Stimulated activated CD4-positive, alpha-beta T cell treated with anti-CD3 and anti-CD28 coated beads, Interleukin-2, amount 100 ng/mL, for 48 hours (primary cell): ENCODE measurements around the gene DIDO1.

ENCODE experiments used
- DNase-seq, 2 donors: peaks; one replicate each; pipeline ENCODE4 v3.0.0-alpha.2; 2020

DIDO1 gene

GRCh38 chr20:62846166-62846890 is 80.0 kb downstream of the DIDO1 start:
- no peak for DNase-seq

GRCh38 chr20:62845416-62846160 is 80.7 kb downstream of the DIDO1 start:
- no peak for DNase-seq

- DNase-seq = no peak
Measured at GRCh38 chr20:62844182-62844581, 82.1 kb downstream of the DIDO1 start.

GRCh38 chr20:62843656-62844055 is 82.6 kb downstream of the DIDO1 start:
- no peak for DNase-seq

GRCh38 chr20:62841705-62842212 is 84.5 kb downstream of the DIDO1 start:
- no peak for DNase-seq

GRCh38 chr20:62840244-62841197 is 85.8 kb downstream of the DIDO1 start:
- no peak for DNase-seq

- DNase-seq = no peak
Measured at GRCh38 chr20:62839816-62840215, 86.5 kb downstream of the DIDO1 start.

GRCh38 chr20:62839261-62839660 is 87.0 kb downstream of the DIDO1 start:
- DNase-seq = no peak

- DNase-seq = no peak
Measured at GRCh38 chr20:62838128-62838891, 88.0 kb downstream of the DIDO1 start.

- DNase-seq = no peak
Measured at GRCh38 chr20:62837790-62838127, 88.5 kb downstream of the DIDO1 start.

- no peak for DNase-seq
Measured at GRCh38 chr20:62836967-62837490, 89.3 kb downstream of the DIDO1 start.

- no peak for DNase-seq
Measured at GRCh38 chr20:62835931-62836861, 90.1 kb downstream of the DIDO1 start.

GRCh38 chr20:62834967-62835730 is 91.2 kb downstream of the DIDO1 start:
- DNase-seq = no peak

- DNase-seq = no peak
Measured at GRCh38 chr20:62832951-62833391, 93.3 kb downstream of the DIDO1 start.

GRCh38 chr20:62832212-62832922 is 93.9 kb downstream of the DIDO1 start:
- no peak for DNase-seq

GRCh38 chr20:62831854-62832211 is 94.5 kb downstream of the DIDO1 start:
- no peak for DNase-seq

- no peak for DNase-seq
Measured at GRCh38 chr20:62831361-62831788, 94.9 kb downstream of the DIDO1 start.

- no peak for DNase-seq
Measured at GRCh38 chr20:62830821-62831220, 95.5 kb downstream of the DIDO1 start.

GRCh38 chr20:62830251-62830650 is 96.1 kb downstream of the DIDO1 start:
- no peak for DNase-seq
